HG03045 (cell line): Measurements from ENCODE around the gene HEPACAM2.

Experiments used
- ATAC-seq: cut with Tn5 transposase; IDR thresholded peaks from one replicate; pipeline ENCODE4 v1.9.1; 2021; ENCODE audit warnings: mild to moderate bottlenecking, moderate library complexity; ENCODE audit not compliant: unreplicated experiment

The HEPACAM2 gene

GRCh38 chr7:93148727-93149126 is 77.5 kb downstream of the HEPACAM2 start:
- no peak for ATAC-seq

GRCh38 chr7:93148144-93148543 is 78.1 kb downstream of the HEPACAM2 start, which contains the start of gene SAMD9L:
Gene SAMD9L (minus strand): TSS chr7:93148385. CDS start chr7:93135971, 12,414 bp downstream.
- ATAC-seq: peak; percentile 48

GRCh38 chr7:93147363-93147762 is 78.9 kb downstream of the HEPACAM2 start:
- ATAC-seq: peak; percentile 83

GRCh38 chr7:93146472-93147141 is 79.7 kb downstream of the HEPACAM2 start:
- peak; percentile 37 for ATAC-seq

- no peak for ATAC-seq
These were observed 80.2 kb downstream of the HEPACAM2 start for GRCh38 chr7:93146036-93146435.

GRCh38 chr7:93145354-93145753 is 80.9 kb downstream of the HEPACAM2 start:
- ATAC-seq: no peak

GRCh38 chr7:93142127-93142526 is 84.1 kb downstream of the HEPACAM2 start:
- ATAC-seq: no peak

- ATAC-seq: no peak
These were observed 85.6 kb downstream of the HEPACAM2 start for GRCh38 chr7:93140582-93141191.

- ATAC-seq: no peak
These were observed 87.7 kb downstream of the HEPACAM2 start for GRCh38 chr7:93138576-93138975.
